Right atrium auricular region (tissue), 2 donors: ENCODE data around the gene SLC24A4. TPM values are rescaled to one million over a fixed set of nuclear protein-coding genes. Genes with fewer than 3 reads are reported as not detected.

Source experiments
- DNase-seq: peaks from one replicate; pipeline ENCODE4 v3.0.0-alpha.2; 2019; ENCODE audit warnings: low spot score
- H3K27ac ChIP-seq, 2 donors: fragments of 200-600 bp; sonication (generic); 1 replicate in 1 of 2; 2 replicates in 1 of 2; pipeline ENCODE4 v1.5.1; 2016 to 2019
- H3K27me3 ChIP-seq, 2 donors: fragments of 200-600 bp; sonication (generic); one replicate each; pipeline versions ENCODE4 v1.5.1 to v1.6.0; 2017 to 2019
- H3K36me3 ChIP-seq: fragments of 200-600 bp; sonication (generic); one replicate; pipeline ENCODE4 v1.5.1; 2016
- H3K4me1 ChIP-seq, 2 donors: fragments of 200-600 bp; sonication (generic); one replicate each; pipeline versions ENCODE4 v1.5.1 to v1.6.0; 2017 to 2019
- H3K4me3 ChIP-seq, 2 donors: fragments of 200-600 bp; sonication (generic); 1 replicate in 1 of 2; 2 replicates in 1 of 2; pipeline ENCODE4 v1.5.1; 2017 to 2019; ENCODE audit warnings: mild to moderate bottlenecking in 1 of 2, moderate library complexity in 1 of 2
- H3K9me3 ChIP-seq, 2 donors: fragments of 200-600 bp; sonication (generic); one replicate each; pipeline ENCODE4 v1.5.1; 2019
- total RNA-seq, 2 donors: library from RNA; depleted of rRNA; stranded (reverse); fragments of >200 nt; gene quantifications; one replicate each; pipeline ENCODE4 v1.1.0, GENCODE V29; 2016
- TF ChIP-seq, protein P1 (sequence below), 2 donors: fragments of 200-600 bp; sonication (generic); IDR thresholded peaks; one replicate each; pipeline ENCODE4 v1.5.1; 2019; ENCODE audit warnings: antibody characterized with exemption in 2 of 2

The SLC24A4 gene
- total RNA-seq, 2 donors from 2014 or later: 0.04 to 0.24 TPM

GRCh38 chr14:92407410-92407809 is 84.4 kb downstream of the SLC24A4 start:
- peaks cover 0 to 13% of the 10 kb centered on the region in 2 donors for H3K4me1 ChIP-seq
- TF ChIP-seq, protein P1, sequence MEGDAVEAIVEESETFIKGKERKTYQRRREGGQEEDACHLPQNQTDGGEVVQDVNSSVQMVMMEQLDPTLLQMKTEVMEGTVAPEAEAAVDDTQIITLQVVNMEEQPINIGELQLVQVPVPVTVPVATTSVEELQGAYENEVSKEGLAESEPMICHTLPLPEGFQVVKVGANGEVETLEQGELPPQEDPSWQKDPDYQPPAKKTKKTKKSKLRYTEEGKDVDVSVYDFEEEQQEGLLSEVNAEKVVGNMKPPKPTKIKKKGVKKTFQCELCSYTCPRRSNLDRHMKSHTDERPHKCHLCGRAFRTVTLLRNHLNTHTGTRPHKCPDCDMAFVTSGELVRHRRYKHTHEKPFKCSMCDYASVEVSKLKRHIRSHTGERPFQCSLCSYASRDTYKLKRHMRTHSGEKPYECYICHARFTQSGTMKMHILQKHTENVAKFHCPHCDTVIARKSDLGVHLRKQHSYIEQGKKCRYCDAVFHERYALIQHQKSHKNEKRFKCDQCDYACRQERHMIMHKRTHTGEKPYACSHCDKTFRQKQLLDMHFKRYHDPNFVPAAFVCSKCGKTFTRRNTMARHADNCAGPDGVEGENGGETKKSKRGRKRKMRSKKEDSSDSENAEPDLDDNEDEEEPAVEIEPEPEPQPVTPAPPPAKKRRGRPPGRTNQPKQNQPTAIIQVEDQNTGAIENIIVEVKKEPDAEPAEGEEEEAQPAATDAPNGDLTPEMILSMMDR (IDR thresholded peaks at IDR 0.05): no peak
- no peak overlapping the region for H3K27ac ChIP-seq
- H3K36me3 ChIP-seq: no peaks in the 10 kb centered on the region
- no peaks in the 10 kb centered on the region for H3K27me3 ChIP-seq
- no peak overlapping the region for H3K4me3 ChIP-seq
- DNase-seq: no peak
- H3K9me3 ChIP-seq: no peaks in the 10 kb centered on the region

- DNase-seq: peak; percentile 66
- Histone ChIP-seq H3K36me3 (no peaks in the 10 kb centered on the region), H3K27me3 (no peaks in the 10 kb centered on the region), H3K4me1 (peaks cover 0 to 13% of the 10 kb centered on the region in 2 donors), H3K4me3 (no peak overlapping the region), H3K27ac (no peak overlapping the region), H3K9me3 (no peaks in the 10 kb centered on the region)
- TF ChIP-seq, protein P1 (IDR thresholded peaks at IDR 0.05): no peak
These were observed 86.1 kb downstream of the SLC24A4 start for GRCh38 chr14:92409043-92409442.

- TF ChIP-seq, protein P1 (IDR thresholded peaks at IDR 0.05): no peak
- H3K4me3 ChIP-seq: no peak overlapping the region
- no peak for DNase-seq
- no peaks in the 10 kb centered on the region for H3K9me3 ChIP-seq
- H3K4me1 ChIP-seq: peaks cover 0 to 13% of the 10 kb centered on the region in 2 donors
- no peak overlapping the region for H3K27ac ChIP-seq
- no peaks in the 10 kb centered on the region for H3K36me3 ChIP-seq
- no peaks in the 10 kb centered on the region for H3K27me3 ChIP-seq
These were observed 88.2 kb downstream of the SLC24A4 start for GRCh38 chr14:92411135-92411534.

DNA sequence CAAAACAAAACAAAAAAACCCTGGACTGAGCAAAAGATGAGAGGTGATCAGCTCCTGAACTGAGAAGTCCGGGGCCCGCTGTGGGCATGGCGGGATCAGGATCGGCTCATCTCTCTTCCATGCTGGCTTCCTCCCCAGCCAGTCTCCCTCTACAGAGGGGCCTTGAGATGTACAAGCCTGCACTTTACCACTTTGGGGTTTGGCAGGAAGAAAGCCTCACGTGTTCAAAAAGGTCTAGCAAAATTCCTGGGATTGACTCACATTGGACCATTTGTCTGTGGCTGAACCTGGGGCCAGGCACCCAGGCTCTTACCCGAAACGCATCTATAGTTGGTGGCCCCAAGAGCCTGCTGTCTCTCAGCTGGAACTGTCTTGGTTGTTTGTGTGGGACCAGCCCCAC is 89.0 kb downstream of the SLC24A4 start:
- Histone ChIP-seq H3K27ac (no peak overlapping the region), H3K36me3 (no peaks in the 10 kb centered on the region), H3K9me3 (no peaks in the 10 kb centered on the region), H3K4me1 (peaks cover 0 to 13% of the 10 kb centered on the region in 2 donors), H3K27me3 (no peaks in the 10 kb centered on the region), H3K4me3 (no peak overlapping the region)
- no peak for DNase-seq
- TF ChIP-seq, protein P1 (IDR thresholded peaks at IDR 0.05): no peak

GRCh38 chr14:92412912-92413311 is 89.9 kb downstream of the SLC24A4 start:
- Histone ChIP-seq H3K36me3 (no peaks in the 10 kb centered on the region), H3K4me3 (no peak overlapping the region), H3K9me3 (no peaks in the 10 kb centered on the region), H3K27me3 (no peaks in the 10 kb centered on the region), H3K4me1 (peaks cover 0 to 13% of the 10 kb centered on the region in 2 donors), H3K27ac (no peak overlapping the region)
- TF ChIP-seq, protein P1 (IDR thresholded peaks at IDR 0.05): no peak
- DNase-seq: no peak

- TF ChIP-seq, protein P1 (IDR thresholded peaks at IDR 0.05): no peak
- no peak overlapping the region for H3K27ac ChIP-seq
These were observed 90.4 kb downstream of the SLC24A4 start for GRCh38 chr14:92413379-92413778.

More at GRCh38 chr14:92413379-92413778, 90.4 kb downstream of the SLC24A4 start:
- Histone ChIP-seq H3K36me3 (no peaks in the 10 kb centered on the region), H3K4me1 (peaks cover 0 to 8% of the 10 kb centered on the region in 2 donors), H3K27me3 (no peaks in the 10 kb centered on the region), H3K4me3 (no peak overlapping the region), H3K9me3 (no peaks in the 10 kb centered on the region)
- DNase-seq: no peak
